ENCODE data around the gene RAB21. TPM values are rescaled to one million over a fixed set of nuclear protein-coding genes. Genes with fewer than 3 reads are reported as not detected.
"Not testable (repeated sequence)": the region's sequence is repeated elsewhere in the genome, so short reads cannot be mapped to it uniquely, and the experiment has no call there.

Gene RAB21
- total RNA-seq, 1 experiment from 2014 or later, result 34.5 TPM

- H3K27ac ChIP-seq, result no peak overlapping the region
- H3K4me3 ChIP-seq, result no peak overlapping the region
- H3K36me3 ChIP-seq, result no peaks in the 10 kb centered on the region
- no peak for DNase-seq
- no peaks in the 10 kb centered on the region for H3K4me1 ChIP-seq
- no peaks in the 10 kb centered on the region for H3K27me3 ChIP-seq
- no peaks in the 10 kb centered on the region for H3K9me3 ChIP-seq (replicated peaks)
These were observed 17.5 kb upstream of the RAB21 start for GRCh38 chr12:71737197-71737596.

GRCh38 chr12:71742998-71743397, 11.7 kb upstream of the RAB21 start:
- Histone ChIP-seq H3K27me3 (no peaks in the 10 kb centered on the region), H3K27ac (no peak overlapping the region), H3K4me3 (no peak overlapping the region), H3K4me1 (0 out of 2 replicates have a peak, but pooled peaks cover 2% of the 10 kb centered on the region), H3K9me3 (replicated peaks) (no peaks in the 10 kb centered on the region), H3K36me3 (no peaks in the 10 kb centered on the region)
- no peak for DNase-seq

GRCh38 chr12:71744522-71745300, 10.0 kb upstream of the RAB21 start:
- DNase-seq, result no peak
- H3K27me3 ChIP-seq, result no peaks in the 10 kb centered on the region
- H3K27ac ChIP-seq, result no peak overlapping the region
- H3K36me3 ChIP-seq, result no peaks in the 10 kb centered on the region
- no peak overlapping the region for H3K4me3 ChIP-seq
- H3K4me1 ChIP-seq, result 0 out of 2 replicates have a peak, but pooled peaks cover 2% of the 10 kb centered on the region
- H3K9me3 ChIP-seq (replicated peaks), result no peaks in the 10 kb centered on the region

- 0 out of 2 replicates have a peak, but pooled peaks cover 2% of the 10 kb centered on the region for H3K4me1 ChIP-seq
- H3K36me3 ChIP-seq, result no peaks in the 10 kb centered on the region
- H3K27ac ChIP-seq, result no peak overlapping the region
- H3K9me3 ChIP-seq (replicated peaks), result no peaks in the 10 kb centered on the region
- H3K27me3 ChIP-seq, result no peaks in the 10 kb centered on the region
- DNase-seq, result peak; percentile 15 to 72
- no peak overlapping the region for H3K4me3 ChIP-seq
These were observed 7.6 kb upstream of the RAB21 start for GRCh38 chr12:71746974-71747611.

- H3K27me3 ChIP-seq, result no peaks in the 10 kb centered on the region
- no peak overlapping the region for H3K4me3 ChIP-seq
- no peaks in the 10 kb centered on the region for H3K36me3 ChIP-seq
- DNase-seq, result peak; percentile 44 to 58
- no peak overlapping the region for H3K27ac ChIP-seq
- H3K4me1 ChIP-seq, result 0 out of 2 replicates have a peak, but pooled peaks cover 2% of the 10 kb centered on the region
- no peaks in the 10 kb centered on the region for H3K9me3 ChIP-seq (replicated peaks)
These were observed 6.4 kb upstream of the RAB21 start for GRCh38 chr12:71748081-71748850.

- Histone ChIP-seq H3K27me3 (no peaks in the 10 kb centered on the region), H3K9me3 (replicated peaks) (no peaks in the 10 kb centered on the region), H3K4me1 (0 out of 2 replicates have a peak, but pooled peaks cover 2% of the 10 kb centered on the region), H3K27ac (no peak overlapping the region), H3K4me3 (no peak overlapping the region), H3K36me3 (no peaks in the 10 kb centered on the region)
- DNase-seq, result no peak
These were observed 5.0 kb upstream of the RAB21 start for GRCh38 chr12:71749666-71750065.

- H3K27me3 ChIP-seq, result no peaks in the 10 kb centered on the region
- H3K9me3 ChIP-seq (replicated peaks), result no peaks in the 10 kb centered on the region
- H3K4me1 ChIP-seq, result no peaks in the 10 kb centered on the region
- no peak overlapping the region for H3K27ac ChIP-seq
- no peak overlapping the region for H3K4me3 ChIP-seq
- peaks cover 16% of the 10 kb centered on the region; the same call in 1 of the 2 replicates for H3K36me3 ChIP-seq
- DNase-seq, result no peak
These were observed 1.8 kb upstream of the RAB21 start for GRCh38 chr12:71752891-71753290.

GRCh38 chr12:71755146-71755892, 656 bp downstream of the RAB21 start:
- Histone ChIP-seq H3K27me3 (no peaks in the 10 kb centered on the region), H3K4me3 (peak overlapping the region; percentile 85), H3K36me3 (peaks cover 40% of the 10 kb centered on the region), H3K27ac (peak overlapping the region; percentile 71), H3K9me3 (replicated peaks) (peaks cover 17% of the 10 kb centered on the region), H3K4me1 (no peaks in the 10 kb centered on the region)
- DNase-seq, result peak; percentile 20 to 34

GRCh38 chr12:71756054-71756690, 1.5 kb downstream of the RAB21 start:
- no peak for DNase-seq
- H3K9me3 ChIP-seq (replicated peaks), result peaks cover 22% of the 10 kb centered on the region
- no peaks in the 10 kb centered on the region for H3K4me1 ChIP-seq
- H3K27me3 ChIP-seq, result no peaks in the 10 kb centered on the region
- peak overlapping the region; percentile 85 for H3K4me3 ChIP-seq
- H3K27ac ChIP-seq, result no peak overlapping the region
- H3K36me3 ChIP-seq, result peaks cover 44% of the 10 kb centered on the region

GRCh38 chr12:71759941-71760340, 5.3 kb downstream of the RAB21 start:
- no peak overlapping the region for H3K4me3 ChIP-seq
- DNase-seq, result no peak
- peaks cover 49% of the 10 kb centered on the region for H3K36me3 ChIP-seq
- H3K9me3 ChIP-seq (replicated peaks), result peaks cover 22% of the 10 kb centered on the region
- H3K4me1 ChIP-seq, result no peaks in the 10 kb centered on the region
- H3K27ac ChIP-seq, result no peak overlapping the region
- H3K27me3 ChIP-seq, result no peaks in the 10 kb centered on the region

GRCh38 chr12:71760471-71760870, 5.8 kb downstream of the RAB21 start:
- Histone ChIP-seq H3K27me3 (no peaks in the 10 kb centered on the region), H3K36me3 (peaks cover 49% of the 10 kb centered on the region), H3K4me3 (no peak overlapping the region), H3K9me3 (replicated peaks) (peaks cover 22% of the 10 kb centered on the region), H3K4me1 (no peaks in the 10 kb centered on the region), H3K27ac (no peak overlapping the region)
- DNase-seq, result no peak

GRCh38 chr12:71761354-71761753, 6.7 kb downstream of the RAB21 start:
- not testable (repeated sequence) for H3K4me3 ChIP-seq, H3K4me1 ChIP-seq, H3K27ac ChIP-seq, DNase-seq, H3K27me3 ChIP-seq
- Histone ChIP-seq H3K36me3 (peaks cover 46% of the 10 kb centered on the region), H3K9me3 (replicated peaks) (peaks cover 22% of the 10 kb centered on the region)

GRCh38 chr12:71763677-71764379, 9.2 kb downstream of the RAB21 start:
- peaks cover 23% of the 10 kb centered on the region for H3K36me3 ChIP-seq
- H3K27me3 ChIP-seq, result no peaks in the 10 kb centered on the region
- DNase-seq, result no peak
- peaks cover 20% of the 10 kb centered on the region for H3K9me3 ChIP-seq (replicated peaks)
- H3K27ac ChIP-seq, result no peak overlapping the region
- H3K4me1 ChIP-seq, result no peaks in the 10 kb centered on the region
- no peak overlapping the region for H3K4me3 ChIP-seq
